H1 (cell line): ENCODE measurements around the gene OS9. TPM values are rescaled to one million over a fixed set of nuclear protein-coding genes. Genes with fewer than 3 reads are reported as not detected.
A peak's percentile ranks its signal among the peaks of the same experiment; 100 is the strongest.

Source experiments
- CTCF ChIA-PET: fragments of 300-600 bp; sonication (Branson Sonifier 250); formaldehyde crosslinking; loops from one replicate; lab custom pipeline; 2021; ENCODE audit not compliant: partially characterized antibody; lab: Charles Lee
- POLR2A ChIA-PET: fragments of 300-600 bp; sonication (Branson Sonifier 250); formaldehyde crosslinking; loops from one replicate; lab custom pipeline; 2021; ENCODE audit warnings: inconsistent platforms; ENCODE audit not compliant: partially characterized antibody; lab: Charles Lee
- DNase-seq, 2 experiments: peaks; one replicate each; pipeline versions ENCODE4 v3.0.0 to v3.0.0-alpha.2; 2010 to 2022; ENCODE audit warnings: low spot score in 2 of 2, low read depth in 1 of 2, mixed read lengths in 1 of 2
- FAIRE-seq: peaks from 2 replicates; lab custom pipeline; 2011; peaks lifted over from hg19 to GRCh38; lab: Jason Lieb, UNC
- H2AFZ ChIP-seq: 2 replicates; pipeline ENCODE4 v1.8.1; 2012; ENCODE audit warnings: low read length, inconsistent platforms
- H2AK5ac ChIP-seq: 2 replicates; pipeline ENCODE4 v1.6.1; 2013; ENCODE audit warnings: low read depth, low read length
- H2BK120ac ChIP-seq: replicated peaks from 2 replicates; pipeline ENCODE3; 2013; ENCODE audit warnings: low read depth, low read length, inconsistent platforms
- H2BK12ac ChIP-seq: 2 replicates; pipeline ENCODE4 v1.6.1; 2013; ENCODE audit warnings: low read depth, low read length
- H2BK15ac ChIP-seq: 2 replicates; pipeline ENCODE4 v1.6.1; 2013; ENCODE audit warnings: low read length
- H2BK20ac ChIP-seq: 2 replicates; pipeline ENCODE4 v1.6.1; 2013; ENCODE audit warnings: low read length
- H2BK5ac ChIP-seq: 2 replicates; pipeline ENCODE4 v1.6.1; 2013; ENCODE audit warnings: low read depth, low read length
- H3K14ac ChIP-seq: 2 replicates; pipeline ENCODE4 v1.6.1; 2013; ENCODE audit warnings: inconsistent platforms; ENCODE audit not compliant: insufficient read length
- H3K18ac ChIP-seq: 2 replicates; pipeline ENCODE4 v1.6.1; 2013; ENCODE audit warnings: low read length; ENCODE audit errors: extremely low read depth
- H3K23ac ChIP-seq: 2 replicates; pipeline ENCODE4 v1.6.1; 2013; ENCODE audit warnings: inconsistent platforms; ENCODE audit not compliant: insufficient read length
- H3K23me2 ChIP-seq: 2 replicates; pipeline ENCODE4 v1.6.1; 2013; ENCODE audit warnings: low read depth, low read length
- H3K27ac ChIP-seq: 2 replicates; pipeline ENCODE4 v1.6.1; 2011; ENCODE audit warnings: low read depth, low read length, inconsistent platforms
- H3K27me3 ChIP-seq, 4 experiments: replicated peaks in 1 of 4; 1 replicate in 1 of 4; 2 replicates in 3 of 4; pipeline versions ENCODE4 v1.6.1 to v1.8.1; 2011 to 2013; ENCODE audit warnings: low read length in 3 of 4, mild to moderate bottlenecking in 3 of 4, inconsistent platforms in 2 of 4, mixed read lengths in 2 of 4, moderate library complexity in 1 of 4; ENCODE audit not compliant: control insufficient read depth in 3 of 4, insufficient read depth in 3 of 4; ENCODE audit errors: extremely low read depth in 1 of 4
- H3K36me3 ChIP-seq, 4 experiments: 2 replicates each; pipeline versions ENCODE4 v1.6.1 to v1.8.1; 2011 to 2013; ENCODE audit warnings: mild to moderate bottlenecking in 4 of 4, low read length in 3 of 4, moderate library complexity in 2 of 4, control low read depth in 1 of 4, inconsistent platforms in 1 of 4; ENCODE audit not compliant: insufficient read depth in 4 of 4, control insufficient read depth in 2 of 4
- H3K4ac ChIP-seq: replicated peaks from 2 replicates; pipeline ENCODE3; 2013; ENCODE audit warnings: low read length, low read depth, mixed read lengths, inconsistent platforms; ENCODE audit not compliant: insufficient read length
- H3K4me1 ChIP-seq, 4 experiments: replicated peaks in 1 of 4; 1 replicate in 1 of 4; 2 replicates in 3 of 4; pipeline versions ENCODE4 v1.6.1 to v1.8.1; 2011 to 2013; ENCODE audit warnings: low read length in 3 of 4, inconsistent platforms in 2 of 4, mixed read lengths in 1 of 4; ENCODE audit not compliant: insufficient read depth in 4 of 4, control insufficient read depth in 3 of 4
- H3K4me2 ChIP-seq, 2 experiments: 2 replicates each; pipeline versions ENCODE4 v1.6.1 to v1.8.1; 2011 to 2013; ENCODE audit warnings: low read depth in 2 of 2, low read length in 2 of 2, control low read depth in 1 of 2, inconsistent platforms in 1 of 2, mild to moderate bottlenecking in 1 of 2; ENCODE audit not compliant: insufficient read depth in 1 of 2
- H3K4me3 ChIP-seq, 4 experiments: fragments of 200-600, 300-600 bp in 1 of 4; sonication (generic), shearing (Covaris generic), sonication (Bioruptor Twin) in 1 of 4; 2 replicates each; pipeline versions ENCODE4 v1.5.1 to v1.8.1; 2011 to 2016; ENCODE audit warnings: low read length in 4 of 4, low read depth in 3 of 4, control low read depth in 2 of 4, inconsistent platforms in 2 of 4, mild to moderate bottlenecking in 2 of 4, mixed read lengths in 1 of 4, moderate library complexity in 1 of 4; ENCODE audit not compliant: insufficient read depth in 2 of 4; ENCODE audit errors: extremely low read depth in 1 of 4
- H3K56ac ChIP-seq: replicated peaks from 2 replicates; pipeline ENCODE3; 2013; ENCODE audit warnings: low read depth, mild to moderate bottlenecking, mixed read lengths, low read length, inconsistent platforms; ENCODE audit not compliant: insufficient read length
- H3K79me1 ChIP-seq: 2 replicates; pipeline ENCODE4 v1.6.1; 2013; ENCODE audit warnings: low read depth, low read length, control low read depth
- H3K79me2 ChIP-seq, 2 experiments: 2 replicates each; pipeline versions ENCODE4 v1.6.1 to v1.8.1; 2012 to 2013; ENCODE audit warnings: low read length in 2 of 2, mild to moderate bottlenecking in 2 of 2, inconsistent platforms in 1 of 2; ENCODE audit not compliant: insufficient read depth in 2 of 2, control insufficient read depth in 1 of 2
- H3K9ac ChIP-seq, 4 experiments: replicated peaks in 1 of 4; 1 replicate in 1 of 4; 2 replicates in 3 of 4; pipeline versions ENCODE4 v1.6.1 to v1.8.1; 2011 to 2013; ENCODE audit warnings: low read depth in 3 of 4, low read length in 3 of 4, control low read depth in 2 of 4, mild to moderate bottlenecking in 2 of 4, moderate library complexity in 2 of 4, inconsistent platforms in 1 of 4; ENCODE audit errors: extremely low read depth in 1 of 4
- H3K9me3 ChIP-seq, 2 experiments: 2 replicates each; pipeline versions ENCODE4 v1.6.1 to v1.8.1; 2012 to 2013; ENCODE audit warnings: mild to moderate bottlenecking in 2 of 2, moderate library complexity in 2 of 2, control low read depth in 1 of 2, inconsistent platforms in 1 of 2, low read depth in 1 of 2, low read length in 1 of 2, mixed read lengths in 1 of 2; ENCODE audit not compliant: insufficient read depth in 2 of 2
- H4K20me1 ChIP-seq, 2 experiments: replicated peaks in 1 of 2; 2 replicates each; pipeline versions ENCODE3 to v1.8.1; 2011 to 2013; ENCODE audit warnings: inconsistent platforms in 2 of 2, low read length in 2 of 2, mild to moderate bottlenecking in 1 of 2; ENCODE audit not compliant: insufficient read depth in 2 of 2, control insufficient read depth in 1 of 2
- H4K5ac ChIP-seq: 2 replicates; pipeline ENCODE4 v1.6.1; 2013; ENCODE audit warnings: low read length, low read depth, mixed read lengths, inconsistent platforms; ENCODE audit not compliant: insufficient read length
- H4K8ac ChIP-seq: 2 replicates; pipeline ENCODE4 v1.8.0; 2013; ENCODE audit warnings: mild to moderate bottlenecking, moderate library complexity, low read length, inconsistent platforms; ENCODE audit not compliant: insufficient read depth; ENCODE audit errors: extremely low read depth
- H4K91ac ChIP-seq: replicated peaks from 2 replicates; pipeline ENCODE3; 2013; ENCODE audit warnings: low read length, mixed read lengths, inconsistent platforms; ENCODE audit not compliant: insufficient read length
- ASH2L ChIP-seq: fragments of 200-600, 300-600 bp; sonication (generic); IDR thresholded peaks from one replicate; pipeline ENCODE4 v1.7.1; 2017; ENCODE audit warnings: low read length
- ATF3 ChIP-seq: IDR thresholded peaks from 2 replicates; pipeline ENCODE4 v1.6.1; 2011; ENCODE audit warnings: low read depth, mild to moderate bottlenecking, low read length; ENCODE audit not compliant: insufficient read depth
- CBX8 ChIP-seq: fragments of 300-800, 300-1000 bp; sonication (generic); IDR thresholded peaks from 2 replicates; pipeline ENCODE4 v1.7.1; 2016; ENCODE audit warnings: low read depth, low read length, borderline replicate concordance
- FOSL1 ChIP-seq: IDR thresholded peaks from 2 replicates; pipeline ENCODE4 v1.6.1; 2011; ENCODE audit warnings: mild to moderate bottlenecking, low read depth, low read length, moderate library complexity; ENCODE audit not compliant: insufficient read depth
- MAFK ChIP-seq: IDR thresholded peaks from 2 replicates; pipeline ENCODE4 v1.6.1; 2012; ENCODE audit warnings: low read depth, mild to moderate bottlenecking, improper control_type of control experiment, low read length
- RFX5 ChIP-seq: IDR thresholded peaks from 2 replicates; pipeline ENCODE4 v1.6.1; 2011; ENCODE audit warnings: low read depth, low read length, improper control_type of control experiment, borderline replicate concordance
- RXRA ChIP-seq: IDR thresholded peaks from 2 replicates; pipeline ENCODE4 v1.6.1; 2011; ENCODE audit warnings: low read depth, mild to moderate bottlenecking, low read length, moderate library complexity; ENCODE audit not compliant: insufficient read depth
- SIN3A ChIP-seq, 2 experiments: IDR thresholded peaks in 1 of 2; conservative IDR thresholded peaks in 1 of 2; 2 replicates each; pipeline ENCODE4 v1.6.1; 2011 to 2012; ENCODE audit warnings: low read length in 2 of 2, improper control_type of control experiment in 1 of 2, low read depth in 1 of 2, mild to moderate bottlenecking in 1 of 2
- SIRT6 ChIP-seq: IDR thresholded peaks from one replicate; pipeline ENCODE4 v1.7.1; 2012; ENCODE audit warnings: low read length, inconsistent platforms
- SIX5 ChIP-seq: IDR thresholded peaks from 2 replicates; pipeline ENCODE4 v1.6.1; 2011; ENCODE audit warnings: mild to moderate bottlenecking, low read depth, low read length
- SRF ChIP-seq: IDR thresholded peaks from 2 replicates; pipeline ENCODE4 v1.6.1; 2011; ENCODE audit warnings: mild to moderate bottlenecking, low read depth, low read length, moderate library complexity
- WGBS, 2 experiments: shearing (Covaris generic) in 1 of 2; methylation state at CpG; one replicate each; pipeline versions ENCODE4 v1.1.6 to v1.1.7; 2013 to 2015; ENCODE audit warnings: low lambda C conversion rate in 2 of 2, mixed read lengths in 2 of 2, inconsistent platforms in 1 of 2, low coverage in 1 of 2, missing lambda C conversion rate in 1 of 2; ENCODE audit not compliant: insufficient replicate concordance in 2 of 2, insufficient coverage in 1 of 2, insufficient read length in 1 of 2; ENCODE audit errors: extremely low coverage in 1 of 2, missing lambda C conversion rate in 1 of 2; 5-methylcytosine and 5-hydroxymethylcytosine counted together
- polyA plus RNA-seq, 7 experiments: library from polyadenylated mRNA; depleted of rRNA in 3 of 7; stranded (reverse) in 5 of 7; unstranded in 2 of 7; fragments of >200 nt in 5 of 7; fragments of 200-250 nt in 2 of 7; gene quantifications; 1 replicate in 5 of 7; 2 replicates in 1 of 7; 4 replicates in 1 of 7; pipeline versions ENCODE4 v1.2.1 to v1.2.3, GENCODE V29; 2011 to 2013; ENCODE audit warnings: missing spikeins in 2 of 7, mixed read lengths in 2 of 7
- total RNA-seq: library from RNA; stranded (reverse); fragmentation: NEBNext Ultra II Directional; extraction: Animal tissue kit (Norgen Biotek cat#: 25700); gene quantifications from 2 replicates; pipeline ENCODE4 v1.2.1, GENCODE V29; 2021
- TF ChIP-seq, protein P1 (sequence below): IDR thresholded peaks from 2 replicates; pipeline ENCODE4 v1.6.1; 2012; ENCODE audit warnings: inconsistent platforms
- TF ChIP-seq, protein P2 (sequence below): IDR thresholded peaks from 2 replicates; pipeline ENCODE4 v1.6.1; 2012; ENCODE audit warnings: inconsistent platforms

Gene OS9
- total and polyA plus RNA-seq, 2 of the 8 experiments (the other 6 are each of a cell fraction or from before 2014, with no cell fraction given), result 71.0 to 108 TPM

DNA sequence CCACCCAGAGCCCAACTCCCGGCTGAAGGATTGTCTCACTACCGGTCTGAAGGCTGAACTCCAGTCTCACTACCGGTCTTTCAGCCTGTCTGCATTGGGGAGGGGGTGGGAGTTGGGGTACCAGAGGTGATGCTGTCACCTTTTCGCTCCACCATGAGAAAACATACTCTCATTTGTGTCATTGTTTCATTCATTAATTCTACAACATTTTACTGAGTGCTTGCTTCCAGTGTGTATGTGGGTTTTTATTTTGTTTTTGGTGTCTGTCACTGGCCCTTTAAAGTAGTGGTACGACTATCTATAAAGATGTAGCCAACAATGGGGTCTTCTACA, 58.7 kb downstream of the OS9 start:
- POLR2A ChIA-PET, result interaction anchor here (0.8 to 5.3 kb wide), 6 partner anchors 11 to 122 kb away, joined by 3 to 25 read pairs (median 7); partner anchors contain the start of genes AGAP2 and CYP27B1
- H3K4me3 ChIP-seq, result peak overlapping the region; percentile 14 to 51 (median 22); a peak in 5 of 8 replicates
- H4K8ac ChIP-seq, result no peak overlapping the region
- no peak overlapping the region for H4K5ac ChIP-seq
- H2BK5ac ChIP-seq, result no peak overlapping the region
- H3K23me2 ChIP-seq, result peaks cover 18% of the 10 kb centered on the region
- no peak overlapping the region for H2BK15ac ChIP-seq
- no peaks in the 10 kb centered on the region for H3K9me3 ChIP-seq
- peaks cover 12 to 20% of the 10 kb centered on the region in 2 experiments for H3K79me2 ChIP-seq
- H3K4me1 ChIP-seq, result peaks cover 3 to 26% (median 7%) of the 10 kb centered on the region in 4 experiments; a peak in 6 of 7 replicates
- no peak for FAIRE-seq
- no peak overlapping the region for H2AK5ac ChIP-seq
- H3K4ac ChIP-seq, result no peak overlapping the region
- H3K9ac ChIP-seq, result no peak overlapping the region
- no peak overlapping the region for H3K23ac ChIP-seq
- no peak overlapping the region for H3K56ac ChIP-seq
- no peak overlapping the region for H3K14ac ChIP-seq
- no peak overlapping the region for H2BK20ac ChIP-seq
- H2BK12ac ChIP-seq, result no peak overlapping the region
- H4K20me1 ChIP-seq, result peaks cover 3 to 5% of the 10 kb centered on the region in 2 experiments
- peaks cover 15% of the 10 kb centered on the region; the same call in 1 of the 2 replicates for H3K79me1 ChIP-seq
- CTCF ChIA-PET, result no interaction called here
- H4K91ac ChIP-seq, result no peak overlapping the region
- H3K27me3 ChIP-seq, result peaks cover 8 to 26% (median 22%) of the 10 kb centered on the region in 4 experiments
- WGBS, 2 experiments, result 10% methylated on average over 5 of the region's 5 CpGs; no CpG with 5 or more reads in 1 of the 2 experiments
- peaks cover 17 to 32% (median 22%) of the 10 kb centered on the region in 4 experiments for H3K36me3 ChIP-seq
- no peak overlapping the region for H2BK120ac ChIP-seq
- H2AFZ ChIP-seq, result no peak overlapping the region
- no peak for DNase-seq
- H3K18ac ChIP-seq, result no peak overlapping the region
- H3K27ac ChIP-seq, result no peak overlapping the region
- H3K4me2 ChIP-seq, result peak overlapping the region; percentile 75 to 95
- TF ChIP-seq, protein P1, sequence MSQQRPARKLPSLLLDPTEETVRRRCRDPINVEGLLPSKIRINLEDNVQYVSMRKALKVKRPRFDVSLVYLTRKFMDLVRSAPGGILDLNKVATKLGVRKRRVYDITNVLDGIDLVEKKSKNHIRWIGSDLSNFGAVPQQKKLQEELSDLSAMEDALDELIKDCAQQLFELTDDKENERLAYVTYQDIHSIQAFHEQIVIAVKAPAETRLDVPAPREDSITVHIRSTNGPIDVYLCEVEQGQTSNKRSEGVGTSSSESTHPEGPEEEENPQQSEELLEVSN, result no peak
- TF ChIP-seq SIX5 (no peak), SRF (no peak), CBX8 (no peak), MAFK (no peak), FOSL1 (no peak), ATF3 (no peak), RXRA (no peak), SIRT6 (no peak), RFX5 (no peak), ASH2L (no peak), SIN3A (conservative IDR thresholded peaks at IDR 0.05 in 1 of 2, IDR thresholded peaks at IDR 0.05 in 1 of 2; ENCODE audit: low read depth in 1 of 2, low read length in 2 of 2) (no peak; a peak in 1 of 4 replicates)
- TF ChIP-seq, protein P2, sequence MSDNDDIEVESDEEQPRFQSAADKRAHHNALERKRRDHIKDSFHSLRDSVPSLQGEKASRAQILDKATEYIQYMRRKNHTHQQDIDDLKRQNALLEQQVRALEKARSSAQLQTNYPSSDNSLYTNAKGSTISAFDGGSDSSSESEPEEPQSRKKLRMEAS, result no peak
